Right renal pelvis (tissue), 4 donors: ENCODE results near the gene PCDH20. TPM values are rescaled to one million over a fixed set of nuclear protein-coding genes. Genes with fewer than 3 reads are reported as not detected.

Experiments used
- DNase-seq, 4 donors: peaks; one replicate each; pipeline ENCODE4 v3.0.0-alpha.2; 2013; ENCODE audit warnings: low read depth in 4 of 4, low spot score in 3 of 4, missing footprints in 1 of 4
- polyA plus RNA-seq, 4 donors: library from polyadenylated mRNA; unstranded; fragments of 120-200 nt; gene quantifications; one replicate each; pipeline ENCODE4 v1.2.1, GENCODE V29; 2013; ENCODE audit not compliant: insufficient read length in 4 of 4

The PCDH20 gene
- polyA plus RNA-seq, 4 donors, result 6.8 to 9.2 (median 8.2) TPM

DNA sequence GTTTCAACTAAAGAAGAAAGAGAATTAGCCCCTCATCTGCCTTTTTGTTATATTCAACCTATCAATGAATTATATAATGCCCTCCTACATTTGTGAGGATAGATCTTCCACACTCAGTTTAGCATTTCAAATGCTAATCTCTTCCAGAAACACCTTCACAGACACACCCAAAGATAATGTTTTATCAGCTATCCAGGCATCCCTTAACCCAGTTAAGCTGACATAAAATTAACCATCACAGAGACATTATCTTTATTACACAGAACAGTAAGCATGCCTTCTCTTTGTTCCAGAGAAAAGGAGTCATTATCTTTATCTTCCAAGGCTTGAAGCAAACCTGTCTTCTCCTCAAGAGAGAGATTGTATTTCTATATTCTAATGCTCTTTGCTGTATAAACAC, 53.1 kb downstream of the PCDH20 start:
- no peak for DNase-seq
